Right lobe of liver (tissue), 6 donors: ENCODE measurements around the gene BBLN. TPM values are rescaled to one million over a fixed set of nuclear protein-coding genes. Genes with fewer than 3 reads are reported as not detected.

Source experiments
- ATAC-seq, 4 donors: fragments of 200-7000 bp; cut with Tn5 transposase; one replicate each; pipeline ENCODE4 v1.9.1; 2020; ENCODE audit warnings: mild to moderate bottlenecking in 4 of 4, moderate library complexity in 4 of 4
- DNase-seq, 3 donors: peaks; one replicate each; pipeline ENCODE4 v3.0.0-alpha.2; 2020
- H3K27ac ChIP-seq, 3 donors: fragments of 200-600 bp; one replicate each; pipeline ENCODE4 v1.8.0; 2022
- H3K27me3 ChIP-seq, 2 donors: fragments of 200-600 bp; one replicate each; pipeline ENCODE4 v1.8.0; 2022
- H3K36me3 ChIP-seq, 4 donors: fragments of 200-600 bp; sonication (generic) in 1 of 4; one replicate each; pipeline versions ENCODE4 v1.5.1 to v1.8.0; 2017 to 2022; ENCODE audit warnings: control low read depth in 1 of 4
- H3K4me1 ChIP-seq, 4 donors: fragments of 200-600 bp; sonication (generic) in 1 of 4; one replicate each; pipeline versions ENCODE4 v1.5.1 to v1.8.0; 2017 to 2022; ENCODE audit warnings: control low read depth in 1 of 4
- H3K4me3 ChIP-seq, 3 donors: fragments of 200-600 bp; one replicate each; pipeline ENCODE4 v1.8.0; 2022
- H3K9me3 ChIP-seq, 4 donors: fragments of 200-600 bp; sonication (generic) in 1 of 4; one replicate each; pipeline versions ENCODE4 v1.5.1 to v1.8.0; 2017 to 2022; ENCODE audit warnings: control low read depth in 1 of 4
- CTCF ChIP-seq, 4 donors: fragments of 200-600 bp in 3 of 4; fragments of 450-650 bp in 1 of 4; IDR thresholded peaks; one replicate each; pipeline versions ENCODE4 v1.5.1 to v1.8.0; 2016 to 2022; ENCODE audit warnings: antibody characterized with exemption in 4 of 4, mild to moderate bottlenecking in 2 of 4
- POLR2A ChIP-seq: fragments of 450-650 bp; IDR thresholded peaks from one replicate; pipeline ENCODE4 v1.6.1; 2017; ENCODE audit warnings: antibody characterized with exemption, mild to moderate bottlenecking
- WGBS: methylation state at CpG from one replicate; pipeline ENCODE4 v1.1.6; 2018; ENCODE audit warnings: low coverage, low lambda C conversion rate; ENCODE audit not compliant: insufficient coverage; ENCODE audit errors: missing lambda C conversion rate; 5-methylcytosine and 5-hydroxymethylcytosine counted together
- intact Hi-C, 2 donors: fragments of 100-400 bp; cut with DNase I; formaldehyde crosslinking; loops; one replicate each; pipeline versions ENCODE4 v1.11.2 to v1.14.1; 2022
- total RNA-seq, 6 experiments: library from RNA; depleted of rRNA in 2 of 6; stranded (reverse); fragments of >200 nt in 2 of 6; fragmentation: NEBNext Ultra II Directional in 3 of 6; extraction: Animal tissue kit (Norgen Biotek cat#: 25700) in 3 of 6; gene quantifications; one replicate each; pipeline versions ENCODE4 v1.1.0 to v1.2.4, GENCODE V29; 2016 to 2023
- donor health status: DM: no; HTN: yes; CAD: no.
- donor health status: DM: no; HTN: no; CAD: no.
- donor health status: DM: no; HTN: no; CAD: no.
- donor health status: DM: no; HTN: yes; CAD: no.
- donor health status: DM: no; HTN: yes; CAD: no.

BBLN gene
- total RNA-seq, 6 experiments from 2014 or later: 13.5 to 192 (median 17.7) TPM

- DNase-seq: peak; percentile 15 to 52 (median 42)
- ATAC-seq: no peak
- Histone ChIP-seq H3K27ac (no peak overlapping the region), H3K9me3 (no peaks in the 10 kb centered on the region), H3K4me3 (no peak overlapping the region), H3K4me1 (peaks cover 0 to 22% (median 11%) of the 10 kb centered on the region in 4 donors), H3K36me3 (peaks cover 0 to 22% (median 8%) of the 10 kb centered on the region in 4 donors), H3K27me3 (no peaks in the 10 kb centered on the region)
- WGBS: 89% methylated on average over 3 of the region's 8 CpGs
- intact Hi-C loops: no loop called here
- no peak for TF ChIP-seq CTCF (IDR thresholded peaks at IDR 0.05)
- no peak for TF ChIP-seq POLR2A
These were observed 35.6 kb upstream of the BBLN start for GRCh38 chr9:128124451-128124850.

- peaks cover 0 to 22% (median 11%) of the 10 kb centered on the region in 4 donors for H3K4me1 ChIP-seq
- intact Hi-C loops: no loop called here
- DNase-seq (peak; percentile 52 to 68 (median 64)), ATAC-seq (no peak)
- peak; percentile 32 to 44 (median 36) for TF ChIP-seq CTCF (IDR thresholded peaks at IDR 0.05)
- TF ChIP-seq POLR2A: no peak
- no peak overlapping the region for H3K4me3 ChIP-seq
- H3K27me3 ChIP-seq: no peaks in the 10 kb centered on the region
- WGBS: 80% methylated on average over 2 of the region's 16 CpGs
- H3K9me3 ChIP-seq: no peaks in the 10 kb centered on the region
- H3K36me3 ChIP-seq: peaks cover 0 to 22% (median 8%) of the 10 kb centered on the region in 4 donors
- no peak overlapping the region for H3K27ac ChIP-seq
These were observed 35.0 kb upstream of the BBLN start for GRCh38 chr9:128124873-128125579.

- peaks cover 0 to 22% (median 11%) of the 10 kb centered on the region in 4 donors for H3K4me1 ChIP-seq
- WGBS: 22% methylated on average over 6 of the region's 10 CpGs
- no peak overlapping the region for H3K27ac ChIP-seq
- DNase-seq (peak; percentile 17 to 46 (median 43)), ATAC-seq (no peak)
- H3K9me3 ChIP-seq: no peaks in the 10 kb centered on the region
- H3K4me3 ChIP-seq: no peak overlapping the region
- intact Hi-C loops: no loop called here
- no peaks in the 10 kb centered on the region for H3K27me3 ChIP-seq
- peaks cover 0 to 22% (median 8%) of the 10 kb centered on the region in 4 donors for H3K36me3 ChIP-seq
- TF ChIP-seq CTCF (IDR thresholded peaks at IDR 0.05) (no peak), POLR2A (no peak)
These were observed 34.3 kb upstream of the BBLN start for GRCh38 chr9:128125580-128126354.

- peak within 1 kb of the TSS; percentile 94 to 99 (median 97) for H3K4me3 ChIP-seq
- 0% methylated on average over 12 of the region's 56 CpGs for WGBS
- H3K9me3 ChIP-seq: no peaks in the 10 kb centered on the region
- no peaks in the 10 kb centered on the region for H3K27me3 ChIP-seq
- TF ChIP-seq POLR2A (no peak), CTCF (IDR thresholded peaks at IDR 0.05) (no peak)
- DNase-seq (peak; percentile 86 to 91 (median 88)), ATAC-seq (peak; percentile 71 to 87 (median 81))
- intact Hi-C loops: no loop called here
- peaks cover 0 to 22% (median 11%) of the 10 kb centered on the region in 4 donors for H3K4me1 ChIP-seq
- H3K36me3 ChIP-seq: peaks cover 0 to 14% (median 3%) of the 10 kb centered on the region in 4 donors
- peak within 1 kb of the TSS; percentile 91 to 94 (median 93) for H3K27ac ChIP-seq
These were observed 32.5 kb upstream of the BBLN start, which contains the start of gene PTGES2 for GRCh38 chr9:128127568-128127989. Gene PTGES2 (minus strand): TSS chr9:128127729. CDS start chr9:128127717, 12 bp downstream.
